ENCODE data around the gene CDK6.

GRCh38 chr7:92731335-92732063, 104.9 kb downstream of the CDK6 start:
- TF ChIP-seq CTCF (conservative IDR thresholded peaks at IDR 0.05 in 1 of 2, IDR thresholded peaks at IDR 0.05 in 1 of 2; ENCODE audit: extremely low read depth in 1 of 2, insufficient read depth in 1 of 2, low read depth in 1 of 2, low read length in 2 of 2) (no peak), EZH2 (IDR thresholded peaks at IDR 0.05; ENCODE audit: borderline replicate concordance, low read length) (no peak)

All from mammary epithelial cell (primary cell).